Measurements from ENCODE around the gene REPIN1. TPM values are rescaled to one million over a fixed set of nuclear protein-coding genes. Genes with fewer than 3 reads are reported as not detected.

REPIN1 gene
- total RNA-seq, 1 experiment from 2014 or later, result 124 TPM

- TF ChIP-seq, protein P1, sequence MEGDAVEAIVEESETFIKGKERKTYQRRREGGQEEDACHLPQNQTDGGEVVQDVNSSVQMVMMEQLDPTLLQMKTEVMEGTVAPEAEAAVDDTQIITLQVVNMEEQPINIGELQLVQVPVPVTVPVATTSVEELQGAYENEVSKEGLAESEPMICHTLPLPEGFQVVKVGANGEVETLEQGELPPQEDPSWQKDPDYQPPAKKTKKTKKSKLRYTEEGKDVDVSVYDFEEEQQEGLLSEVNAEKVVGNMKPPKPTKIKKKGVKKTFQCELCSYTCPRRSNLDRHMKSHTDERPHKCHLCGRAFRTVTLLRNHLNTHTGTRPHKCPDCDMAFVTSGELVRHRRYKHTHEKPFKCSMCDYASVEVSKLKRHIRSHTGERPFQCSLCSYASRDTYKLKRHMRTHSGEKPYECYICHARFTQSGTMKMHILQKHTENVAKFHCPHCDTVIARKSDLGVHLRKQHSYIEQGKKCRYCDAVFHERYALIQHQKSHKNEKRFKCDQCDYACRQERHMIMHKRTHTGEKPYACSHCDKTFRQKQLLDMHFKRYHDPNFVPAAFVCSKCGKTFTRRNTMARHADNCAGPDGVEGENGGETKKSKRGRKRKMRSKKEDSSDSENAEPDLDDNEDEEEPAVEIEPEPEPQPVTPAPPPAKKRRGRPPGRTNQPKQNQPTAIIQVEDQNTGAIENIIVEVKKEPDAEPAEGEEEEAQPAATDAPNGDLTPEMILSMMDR (conservative IDR thresholded peaks at IDR 0.05; ENCODE audit: low read depth, low read length), result no peak
- no peak for TF ChIP-seq EZH2 (IDR thresholded peaks at IDR 0.05; ENCODE audit: low read length, unreplicated experiment)
- no peak for TF ChIP-seq EZH2phosphoT487 (IDR thresholded peaks at IDR 0.05; ENCODE audit: borderline replicate concordance, low read length)
- Histone ChIP-seq H3K9ac (ENCODE audit: low read length) (peak overlapping the region; percentile 86), H3K9me3 (ENCODE audit: low read length) (no peaks in the 10 kb centered on the region), H3K4me2 (ENCODE audit: low read length) (peak overlapping the region; percentile 90), H4K20me1 (ENCODE audit: low read length) (no peaks in the 10 kb centered on the region), H3K9me2 (replicated peaks; ENCODE audit: low read length) (no peaks in the 10 kb centered on the region), H2AFZ (ENCODE audit: low read length) (peak overlapping the region; percentile 98), H3K36me3 (ENCODE audit: low read depth, low read length) (no peaks in the 10 kb centered on the region), H3K79me2 (ENCODE audit: low read length) (peaks cover 7% of the 10 kb centered on the region), H3F3A (ENCODE audit: low read length, unreplicated experiment) (no peaks in the 10 kb centered on the region), H3K4me3 (ENCODE audit: low read length) (peak overlapping the region; percentile 81), H3K4me1 (ENCODE audit: insufficient read depth, low read length) (peaks cover 17% of the 10 kb centered on the region), H3K27ac (ENCODE audit: low read length) (no peak overlapping the region), H3K27me3 (ENCODE audit: low read length) (no peaks in the 10 kb centered on the region)
- CTCF ChIA-PET, result no interaction called here
- ATAC-seq (peak; percentile 53), DNase-seq (peak; percentile 8)
- POLR2A ChIA-PET (ENCODE audit: unreplicated experiment), result interaction anchor here (0.6 kb wide), 1 partner anchor 45 kb away, joined by 5 read pairs; the partner anchor contains the start of gene REPIN1
- TSS peak; percentile 58 for BruUV-seq (replicated peaks)
- intact Hi-C loops (cut with micrococcal nuclease), result loop anchor here (5.0 kb wide), 1 partner anchor 53 kb away; the partner anchor contains the start of gene ZNF775
These were observed 44.8 kb upstream of the REPIN1 start for GRCh38 chr7:150323682-150324372.

DNA sequence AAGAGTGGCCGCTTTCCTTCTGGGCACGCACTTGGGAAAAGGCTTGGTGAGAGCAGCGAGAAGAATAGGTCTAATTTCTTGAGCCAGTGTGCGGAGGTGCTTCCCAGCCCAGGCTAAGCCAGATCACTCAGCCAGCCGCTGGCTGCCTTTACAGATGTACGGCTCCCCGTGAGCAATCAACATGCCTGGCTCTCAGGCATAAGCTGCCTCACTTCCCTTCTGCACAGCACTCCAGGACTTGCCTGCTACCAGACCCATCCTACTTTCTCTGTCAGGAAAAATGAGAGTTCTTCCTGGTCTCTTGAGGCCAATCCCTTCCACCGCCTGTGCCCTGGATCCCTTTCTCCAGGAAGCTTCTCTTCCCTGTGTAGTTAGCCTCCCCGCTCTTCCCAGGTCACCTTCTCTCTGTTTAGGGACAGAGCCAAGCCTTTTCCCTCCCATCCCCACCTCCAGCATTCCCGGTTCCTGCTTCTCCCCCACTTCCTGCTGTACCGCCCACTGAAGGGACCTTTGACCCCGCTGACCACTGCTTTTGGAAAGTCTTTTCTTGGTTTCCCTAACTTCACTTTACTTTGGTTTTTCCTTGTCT, 44.2 kb upstream of the REPIN1 start:
- H3F3A ChIP-seq (ENCODE audit: low read length, unreplicated experiment), result no peaks in the 10 kb centered on the region
- peak overlapping the region; percentile 81 for H3K4me3 ChIP-seq (ENCODE audit: low read length)
- peak overlapping the region; percentile 90 for H3K4me2 ChIP-seq (ENCODE audit: low read length)
- no peaks in the 10 kb centered on the region for H3K9me2 ChIP-seq (replicated peaks; ENCODE audit: low read length)
- ATAC-seq (no peak), DNase-seq (no peak)
- POLR2A ChIA-PET (ENCODE audit: unreplicated experiment), result no interaction called here
- peaks cover 7% of the 10 kb centered on the region for H3K79me2 ChIP-seq (ENCODE audit: low read length)
- H3K27ac ChIP-seq (ENCODE audit: low read length), result no peak overlapping the region
- peak overlapping the region; percentile 98; the same call in 1 of the 2 replicates for H2AFZ ChIP-seq (ENCODE audit: low read length)
- CTCF ChIA-PET, result no interaction called here
- no peaks in the 10 kb centered on the region for H3K36me3 ChIP-seq (ENCODE audit: low read depth, low read length)
- no peaks in the 10 kb centered on the region for H3K9me3 ChIP-seq (ENCODE audit: low read length)
- no TSS peak for BruUV-seq (replicated peaks)
- TF ChIP-seq EZH2phosphoT487 (IDR thresholded peaks at IDR 0.05; ENCODE audit: borderline replicate concordance, low read length) (no peak), EZH2 (IDR thresholded peaks at IDR 0.05; ENCODE audit: low read length, unreplicated experiment) (no peak)
- TF ChIP-seq, protein P1 (conservative IDR thresholded peaks at IDR 0.05; ENCODE audit: low read depth, low read length), result no peak
- no peaks in the 10 kb centered on the region for H3K27me3 ChIP-seq (ENCODE audit: low read length)
- intact Hi-C loops (cut with micrococcal nuclease), result loop anchor here (5.0 kb wide), 1 partner anchor 53 kb away; the partner anchor contains the start of gene ZNF775
- H3K4me1 ChIP-seq (ENCODE audit: insufficient read depth, low read length), result peaks cover 17% of the 10 kb centered on the region
- H3K9ac ChIP-seq (ENCODE audit: low read length), result no peak overlapping the region
- H4K20me1 ChIP-seq (ENCODE audit: low read length), result no peaks in the 10 kb centered on the region
